Left ventricle myocardium inferior (tissue), 1 donor: ENCODE results near the gene PITPNB. TPM values are rescaled to one million over a fixed set of nuclear protein-coding genes. Genes with fewer than 3 reads are reported as not detected.

Experiments
- DNase-seq: peaks from one replicate; pipeline ENCODE4 v3.0.0-alpha.2; 2020
- H3K27ac ChIP-seq: fragments of 200-600 bp; replicated peaks from 2 replicates; pipeline ENCODE4 v1.8.0; 2021
- H3K27me3 ChIP-seq: fragments of 200-600 bp; 2 replicates; pipeline ENCODE4 v1.8.0; 2021; ENCODE audit warnings: low read depth
- H3K36me3 ChIP-seq: fragments of 200-600 bp; 2 replicates; pipeline ENCODE4 v1.8.0; 2021
- H3K4me1 ChIP-seq: fragments of 200-600 bp; 2 replicates; pipeline ENCODE4 v1.8.0; 2021
- H3K4me3 ChIP-seq: fragments of 200-600 bp; 2 replicates; pipeline ENCODE4 v1.8.0; 2021; ENCODE audit warnings: mild to moderate bottlenecking, moderate library complexity
- H3K9me3 ChIP-seq: fragments of 200-600 bp; replicated peaks from 2 replicates; pipeline ENCODE4 v1.8.0; 2021
- CTCF ChIP-seq: fragments of 200-600 bp; IDR thresholded peaks from 2 replicates; pipeline ENCODE4 v1.8.0; 2021; ENCODE audit warnings: antibody characterized with exemption, mild to moderate bottlenecking, borderline replicate concordance
- intact Hi-C: fragments of 100-400 bp; cut with micrococcal nuclease; formaldehyde crosslinking; loops from one replicate; pipeline ENCODE4 v1.11.0; 2022
- total RNA-seq: library from RNA; stranded (reverse); fragmentation: NEBNext Ultra II Directional; extraction: Animal tissue kit (Norgen Biotek cat#: 25700); gene quantifications from one replicate; pipeline ENCODE4 v1.2.1, GENCODE V29; 2021
- donor health status: DM: no; HTN: yes; CAD: no; lungs with severe emphysema.

PITPNB gene
- total RNA-seq, 1 donor from 2014 or later: 60.0 TPM

- no peaks in the 10 kb centered on the region for H3K36me3 ChIP-seq
- no peak overlapping the region for H3K27ac ChIP-seq
- TF ChIP-seq CTCF: no peak
- intact Hi-C loops: no loop called here
- H3K4me1 ChIP-seq: peaks cover 8% of the 10 kb centered on the region
- H3K4me3 ChIP-seq: peak overlapping the region; percentile 15
- no peaks in the 10 kb centered on the region for H3K9me3 ChIP-seq
- no peak for DNase-seq
- no peaks in the 10 kb centered on the region for H3K27me3 ChIP-seq
Observed at GRCh38 chr22:27933186-27933983, 14.3 kb upstream of the PITPNB start.

- H3K4me1 ChIP-seq: peaks cover under 1% of the 10 kb centered on the region
- no peaks in the 10 kb centered on the region for H3K27me3 ChIP-seq
- H3K27ac ChIP-seq: no peak overlapping the region
- H3K36me3 ChIP-seq: no peaks in the 10 kb centered on the region
- H3K9me3 ChIP-seq: no peaks in the 10 kb centered on the region
- no peak overlapping the region for H3K4me3 ChIP-seq
- DNase-seq: no peak
- TF ChIP-seq CTCF: no peak
- intact Hi-C loops: no loop called here
Observed at GRCh38 chr22:27930331-27931060, 11.4 kb upstream of the PITPNB start.

- TF ChIP-seq CTCF: no peak
- Histone ChIP-seq H3K4me3 (no peak overlapping the region), H3K4me1 (no peaks in the 10 kb centered on the region), H3K27me3 (no peaks in the 10 kb centered on the region), H3K36me3 (peaks cover under 1% of the 10 kb centered on the region), H3K9me3 (no peaks in the 10 kb centered on the region), H3K27ac (no peak overlapping the region)
- intact Hi-C loops: no loop called here
- DNase-seq: no peak
Observed at GRCh38 chr22:27927608-27928007, 8.6 kb upstream of the PITPNB start.

GRCh38 chr22:27925331-27925730 is 6.3 kb upstream of the PITPNB start:
- DNase-seq: no peak
- H3K4me1 ChIP-seq: peaks cover 9% of the 10 kb centered on the region
- intact Hi-C loops: no loop called here
- no peaks in the 10 kb centered on the region for H3K9me3 ChIP-seq
- no peak for TF ChIP-seq CTCF
- H3K4me3 ChIP-seq: no peak overlapping the region
- H3K36me3 ChIP-seq: peaks cover 4% of the 10 kb centered on the region
- H3K27ac ChIP-seq: no peak overlapping the region
- no peaks in the 10 kb centered on the region for H3K27me3 ChIP-seq

- Histone ChIP-seq H3K27ac (peak overlapping the region; percentile 98), H3K36me3 (peaks cover 4% of the 10 kb centered on the region), H3K27me3 (no peaks in the 10 kb centered on the region), H3K4me3 (peak overlapping the region; percentile 93), H3K4me1 (peaks cover 57% of the 10 kb centered on the region), H3K9me3 (no peaks in the 10 kb centered on the region)
- TF ChIP-seq CTCF: no peak
- intact Hi-C loops: no loop called here
- DNase-seq: no peak
Observed at GRCh38 chr22:27919942-27920755, 1.1 kb upstream of the PITPNB start.
